K562 (cell line): ENCODE measurements around the gene ZNF71. TPM values are rescaled to one million over a fixed set of nuclear protein-coding genes. Genes with fewer than 3 reads are reported as not detected.
A peak's percentile ranks its signal among the peaks of the same experiment; 100 is the strongest.

Experiments
- ATAC-seq: fragments of 200-7000 bp; cut with Tn5 transposase; 3 replicates; pipeline ENCODE4 v1.9.1; 2020; ENCODE audit warnings: moderate library complexity
- BruUV-seq: library from RNA; stranded (reverse); fragments of 400-500 nt; replicated peaks from 2 replicates; lab custom pipeline; 2021; lab: Mats Ljungman, UMichigan
- CTCF ChIA-PET: fragments of 300-600 bp; formaldehyde crosslinking; extraction: SDS; loops from one replicate; lab custom pipeline; 2021; ENCODE audit warnings: low intra/inter-chr PET ratio; lab: Yijun Ruan, JAX
- POLR2A ChIA-PET: fragments of 300-600, 350-650 bp; sonication (Branson Sonifier 250); formaldehyde crosslinking; extraction: SDS; loops from one replicate; lab custom pipeline; 2021; ENCODE audit warnings: antibody characterized with exemption, inconsistent platforms; lab: Yijun Ruan, JAX
- DNase-seq, 4 experiments: peaks; one replicate each; pipeline versions ENCODE4 v3.0.0 to v3.0.0-alpha.2; 2011 to 2018; ENCODE audit warnings: low spot score in 3 of 4, mixed read lengths in 3 of 4; ENCODE audit errors: extremely low read depth in 1 of 4
- FAIRE-seq: peaks from 2 replicates; lab custom pipeline; 2011; peaks lifted over from hg19 to GRCh38; lab: Jason Lieb, UNC
- H2AFZ ChIP-seq: 2 replicates; pipeline ENCODE4 v1.6.0; 2011; ENCODE audit warnings: low read depth, low read length, control low read depth, inconsistent platforms
- H3K27ac ChIP-seq: fragments of 200-600 bp; 3 replicates; pipeline ENCODE4 v1.8.0; 2011; ENCODE audit warnings: low read depth, mild to moderate bottlenecking, control low read depth, inconsistent platforms, low read length, moderate library complexity, mixed read lengths; ENCODE audit errors: extremely low read depth
- H3K27me3 ChIP-seq, 2 experiments: fragments of 300-600 bp in 1 of 2; 2 replicates in 1 of 2; 3 replicates in 1 of 2; pipeline versions ENCODE4 v1.6.0 to v1.8.0; 2011; ENCODE audit warnings: inconsistent platforms in 2 of 2, low read length in 2 of 2, mild to moderate bottlenecking in 1 of 2, mixed read lengths in 1 of 2, moderate library complexity in 1 of 2; ENCODE audit not compliant: control insufficient read depth in 2 of 2, insufficient read depth in 2 of 2
- H3K36me3 ChIP-seq: fragments of 300-600 bp; 3 replicates; pipeline ENCODE4 v1.8.0; 2011; ENCODE audit warnings: mild to moderate bottlenecking, low read length, inconsistent platforms; ENCODE audit not compliant: control insufficient read depth, insufficient read depth
- H3K4me1 ChIP-seq, 2 experiments: fragments of 200-600 bp in 1 of 2; replicated peaks in 1 of 2; 2 replicates in 1 of 2; 3 replicates in 1 of 2; pipeline versions ENCODE4 v1.5.1 to v1.8.0; 2011; ENCODE audit warnings: inconsistent platforms in 2 of 2, low read length in 2 of 2, mild to moderate bottlenecking in 1 of 2, mixed read lengths in 1 of 2, moderate library complexity in 1 of 2; ENCODE audit not compliant: control insufficient read depth in 2 of 2, insufficient read depth in 2 of 2
- H3K4me2 ChIP-seq: 2 replicates; pipeline ENCODE4 v1.6.1; 2011; ENCODE audit warnings: low read length, control low read depth, inconsistent platforms, mixed read lengths; ENCODE audit not compliant: insufficient read depth
- H3K4me3 ChIP-seq: fragments of 200-600 bp; sonication (generic), shearing (Covaris generic); 2 replicates; pipeline ENCODE4 v1.5.1; 2016; ENCODE audit warnings: control low read depth, inconsistent platforms
- H3K79me2 ChIP-seq: fragments of 200-600 bp; 3 replicates; pipeline ENCODE4 v1.8.0; 2011; ENCODE audit warnings: low read length, inconsistent platforms; ENCODE audit not compliant: control insufficient read depth, insufficient read depth
- H3K9ac ChIP-seq, 2 experiments: 2 replicates each; pipeline versions ENCODE4 v1.6.0 to v1.6.1; 2011; ENCODE audit warnings: low read depth in 2 of 2, low read length in 2 of 2, control low read depth in 1 of 2, inconsistent platforms in 1 of 2, mild to moderate bottlenecking in 1 of 2, mixed read lengths in 1 of 2; ENCODE audit not compliant: insufficient read depth in 1 of 2
- H3K9me1 ChIP-seq: one replicate; pipeline ENCODE4 v1.6.0; 2011; ENCODE audit warnings: inconsistent platforms, mild to moderate bottlenecking, low read length, moderate library complexity; ENCODE audit not compliant: control insufficient read depth, insufficient read depth
- H3K9me3 ChIP-seq: replicated peaks from 2 replicates; pipeline ENCODE4 v1.5.1; 2011; ENCODE audit warnings: low read depth, low read length, inconsistent platforms; ENCODE audit not compliant: control insufficient read depth, insufficient read depth
- H4K20me1 ChIP-seq: replicated peaks from 2 replicates; pipeline ENCODE4 v1.6.1; 2011; ENCODE audit warnings: low read length, inconsistent platforms, mixed read lengths; ENCODE audit not compliant: control insufficient read depth, insufficient read depth
- PURB ChIP-seq: sonication (generic); formaldehyde crosslinking; IDR thresholded peaks from 2 replicates; pipeline ENCODE4 v1.9.0; 2021; ENCODE audit warnings: low read depth, mild to moderate bottlenecking, missing genetic modification reagents
- ZNF274 ChIP-seq: IDR thresholded peaks from 2 replicates; pipeline ENCODE4 v1.6.1; 2011; ENCODE audit warnings: low read depth, mild to moderate bottlenecking, low read length, moderate library complexity, borderline replicate concordance
- WGBS: fragments of 100-300 bp; shearing (Covaris generic); methylation state at CpG from one replicate; pipeline ENCODE4 v1.1.6; 2016; ENCODE audit warnings: low coverage, mixed read lengths; ENCODE audit not compliant: insufficient coverage; ENCODE audit errors: missing lambda C conversion rate; 5-methylcytosine and 5-hydroxymethylcytosine counted together
- in situ Hi-C: fragments of 300-500 bp; cut with MboI; formaldehyde crosslinking; loops from 4 replicates; pipeline ENCODE4 v1.15.0; 2018; ENCODE audit warnings: inconsistent platforms, mixed read lengths
- intact Hi-C: fragments of 100-400 bp; cut with micrococcal nuclease; formaldehyde crosslinking; loops from 2 replicates; pipeline ENCODE4 v1.14.2; 2022
- polyA plus RNA-seq, 8 experiments: library from polyadenylated mRNA; depleted of rRNA in 4 of 8; stranded (reverse) in 5 of 8; unstranded in 3 of 8; fragments of >200 nt; fragmentation: Nextera tagmentation in 2 of 8; fragmentation: Illumina TruSeq in 1 of 8; extraction: Ambion mirVana in 2 of 8; extraction: Trizol in 1 of 8; gene quantifications; 2 replicates each; pipeline versions ENCODE4 v1.2.1 to v1.2.3, GENCODE V29; 2011 to 2014; ENCODE audit warnings: inconsistent platforms in 1 of 8, missing spikeins in 1 of 8
- total RNA-seq, 7 experiments: library from RNA; depleted of rRNA in 6 of 7; stranded (reverse); fragments of >200 nt in 6 of 7; fragmentation: Illumina TruSeq in 2 of 7; extraction: Trizol in 2 of 7; gene quantifications; 2 replicates each; pipeline versions ENCODE4 v1.2.1 to v1.2.3, GENCODE V29; 2011 to 2021; ENCODE audit warnings: low replicate concordance in 1 of 7
- TF ChIP-seq, protein P1 (sequence below): IDR thresholded peaks from 3 replicates; pipeline ENCODE4 v1.6.1; 2011; ENCODE audit warnings: borderline replicate concordance, mild to moderate bottlenecking; ENCODE audit not compliant: insufficient read length, insufficient read depth
- TF ChIP-seq, protein P2 (sequence below): sonication (generic); formaldehyde crosslinking; IDR thresholded peaks from 2 replicates; pipeline ENCODE4 v1.8.0; 2022; ENCODE audit warnings: mild to moderate bottlenecking, missing genetic modification reagents
- TF ChIP-seq, protein P3 (sequence below): sonication (generic); formaldehyde crosslinking; IDR thresholded peaks from 2 replicates; pipeline ENCODE4 v1.9.0; 2022; ENCODE audit warnings: mild to moderate bottlenecking, missing genetic modification reagents

The ZNF71 gene
- total and polyA plus RNA-seq, 9 of the 15 experiments (the other 6 are each of a cell fraction or from before 2014, with no cell fraction given): 0.04 to 0.13 (median 0.06) TPM; not detected in 4

DNA sequence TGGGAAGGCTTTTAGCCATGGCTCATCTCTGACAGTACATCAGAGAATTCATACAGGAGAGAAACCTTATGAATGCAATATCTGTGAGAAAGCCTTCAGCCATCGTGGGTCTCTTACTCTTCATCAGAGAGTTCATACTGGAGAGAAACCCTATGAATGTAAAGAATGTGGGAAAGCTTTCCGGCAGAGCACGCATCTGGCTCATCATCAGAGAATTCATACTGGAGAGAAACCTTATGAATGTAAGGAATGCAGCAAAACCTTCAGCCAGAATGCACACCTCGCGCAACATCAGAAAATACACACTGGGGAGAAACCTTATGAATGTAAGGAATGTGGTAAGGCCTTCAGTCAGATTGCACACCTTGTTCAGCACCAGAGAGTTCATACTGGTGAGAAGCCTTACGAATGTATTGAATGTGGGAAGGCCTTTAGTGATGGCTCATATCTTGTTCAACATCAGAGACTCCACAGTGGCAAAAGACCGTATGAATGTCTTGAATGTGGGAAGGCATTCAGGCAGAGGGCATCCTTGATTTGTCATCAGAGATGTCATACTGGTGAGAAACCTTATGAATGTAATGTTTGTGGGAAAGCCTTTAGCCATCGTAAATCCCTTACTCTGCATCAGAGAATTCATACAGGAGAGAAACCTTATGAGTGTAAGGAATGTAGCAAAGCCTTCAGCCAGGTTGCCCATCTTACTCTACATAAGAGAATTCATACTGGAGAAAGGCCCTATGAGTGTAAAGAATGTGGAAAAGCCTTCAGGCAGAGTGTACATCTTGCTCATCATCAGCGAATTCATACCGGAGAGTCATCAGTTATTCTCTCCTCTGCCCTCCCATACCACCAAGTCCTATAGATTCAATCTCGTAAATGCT, 17.1 kb upstream of the ZNF71 start:
- DNase-seq (no peak), ATAC-seq (no peak), FAIRE-seq (no peak)
- TF ChIP-seq, protein P1, sequence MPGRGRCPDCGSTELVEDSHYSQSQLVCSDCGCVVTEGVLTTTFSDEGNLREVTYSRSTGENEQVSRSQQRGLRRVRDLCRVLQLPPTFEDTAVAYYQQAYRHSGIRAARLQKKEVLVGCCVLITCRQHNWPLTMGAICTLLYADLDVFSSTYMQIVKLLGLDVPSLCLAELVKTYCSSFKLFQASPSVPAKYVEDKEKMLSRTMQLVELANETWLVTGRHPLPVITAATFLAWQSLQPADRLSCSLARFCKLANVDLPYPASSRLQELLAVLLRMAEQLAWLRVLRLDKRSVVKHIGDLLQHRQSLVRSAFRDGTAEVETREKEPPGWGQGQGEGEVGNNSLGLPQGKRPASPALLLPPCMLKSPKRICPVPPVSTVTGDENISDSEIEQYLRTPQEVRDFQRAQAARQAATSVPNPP: no peak
- TF ChIP-seq, protein P2, sequence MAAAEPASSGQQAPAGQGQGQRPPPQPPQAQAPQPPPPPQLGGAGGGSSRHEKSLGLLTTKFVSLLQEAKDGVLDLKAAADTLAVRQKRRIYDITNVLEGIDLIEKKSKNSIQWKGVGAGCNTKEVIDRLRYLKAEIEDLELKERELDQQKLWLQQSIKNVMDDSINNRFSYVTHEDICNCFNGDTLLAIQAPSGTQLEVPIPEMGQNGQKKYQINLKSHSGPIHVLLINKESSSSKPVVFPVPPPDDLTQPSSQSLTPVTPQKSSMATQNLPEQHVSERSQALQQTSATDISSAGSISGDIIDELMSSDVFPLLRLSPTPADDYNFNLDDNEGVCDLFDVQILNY (CRISPR knock-in tag): no peak
- TF ChIP-seq, protein P3, sequence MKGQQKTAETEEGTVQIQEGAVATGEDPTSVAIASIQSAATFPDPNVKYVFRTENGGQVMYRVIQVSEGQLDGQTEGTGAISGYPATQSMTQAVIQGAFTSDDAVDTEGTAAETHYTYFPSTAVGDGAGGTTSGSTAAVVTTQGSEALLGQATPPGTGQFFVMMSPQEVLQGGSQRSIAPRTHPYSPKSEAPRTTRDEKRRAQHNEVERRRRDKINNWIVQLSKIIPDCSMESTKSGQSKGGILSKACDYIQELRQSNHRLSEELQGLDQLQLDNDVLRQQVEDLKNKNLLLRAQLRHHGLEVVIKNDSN (CRISPR knock-in tag): no peak
- TF ChIP-seq ZNF274 (peak; percentile 89), PURB (CRISPR knock-in tag) (no peak)
- no peaks in the 10 kb centered on the region for H3K27me3 ChIP-seq
- H3K79me2 ChIP-seq: no peaks in the 10 kb centered on the region
- H3K4me3 ChIP-seq: no peak overlapping the region
- no peak overlapping the region for H2AFZ ChIP-seq
- H3K36me3 ChIP-seq: no peaks in the 10 kb centered on the region
- no peak overlapping the region for H3K27ac ChIP-seq
- CTCF ChIA-PET: no interaction called here
- under 1% methylated on average over 11 of the region's 11 CpGs for WGBS
- peaks cover 2% of the 10 kb centered on the region for H3K9me3 ChIP-seq
- BruUV-seq: no TSS peak
- in situ Hi-C loops (no loop called here), intact Hi-C loops (no loop called here)
- H3K9me1 ChIP-seq: no peaks in the 10 kb centered on the region
- H4K20me1 ChIP-seq: no peaks in the 10 kb centered on the region
- H3K4me1 ChIP-seq: no peaks in the 10 kb centered on the region
- POLR2A ChIA-PET: no interaction called here
- no peak overlapping the region for H3K9ac ChIP-seq
- no peak overlapping the region for H3K4me2 ChIP-seq
